HG02759 (cell line): ENCODE measurements around the gene ADD1.
A peak's percentile ranks its signal among the peaks of the same experiment; 100 is the strongest.

ENCODE experiments used
- ATAC-seq: cut with Tn5 transposase; IDR thresholded peaks from one replicate; pipeline ENCODE4 v1.9.1; 2021; ENCODE audit warnings: mild to moderate bottlenecking, moderate library complexity; ENCODE audit not compliant: unreplicated experiment

ADD1 gene

DNA sequence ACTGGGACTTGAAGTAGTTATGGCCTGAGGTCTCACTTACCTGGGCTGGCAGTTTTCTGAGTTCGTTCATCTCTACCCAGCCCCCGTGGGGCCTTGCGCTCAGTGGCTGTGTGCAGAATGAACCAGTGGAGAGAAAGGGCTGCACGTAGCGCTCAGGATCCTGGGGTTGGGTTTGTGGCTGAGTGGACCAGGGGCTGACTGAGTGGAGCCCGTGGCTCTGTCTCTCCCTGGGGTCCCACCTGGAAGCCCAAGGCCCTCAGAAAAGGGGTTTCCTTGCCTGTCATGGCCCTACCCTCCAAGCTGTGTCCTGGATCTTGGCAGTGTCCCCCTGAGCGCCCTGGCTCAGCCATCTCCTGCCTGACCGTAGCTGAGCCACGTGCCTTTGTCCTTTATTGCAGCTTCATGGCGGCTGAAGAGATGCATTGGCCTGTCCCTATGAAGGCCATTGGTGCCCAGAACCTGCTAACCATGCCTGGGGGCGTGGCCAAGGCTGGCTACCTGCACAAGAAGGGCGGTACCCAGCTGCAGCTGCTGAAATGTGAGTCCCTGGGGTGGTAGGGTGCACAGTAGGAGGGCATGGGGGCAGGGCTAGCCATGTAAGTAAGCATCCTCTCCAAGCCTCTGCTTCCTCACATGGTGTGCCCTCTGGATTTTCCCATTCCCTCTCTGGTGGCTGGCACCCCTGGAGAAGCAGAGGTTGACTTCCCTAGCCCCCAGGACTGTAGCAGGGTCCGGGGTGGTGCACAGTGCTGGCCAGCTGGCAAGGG, 23.2 kb upstream of the ADD1 start:
- ATAC-seq, result no peak

DNA sequence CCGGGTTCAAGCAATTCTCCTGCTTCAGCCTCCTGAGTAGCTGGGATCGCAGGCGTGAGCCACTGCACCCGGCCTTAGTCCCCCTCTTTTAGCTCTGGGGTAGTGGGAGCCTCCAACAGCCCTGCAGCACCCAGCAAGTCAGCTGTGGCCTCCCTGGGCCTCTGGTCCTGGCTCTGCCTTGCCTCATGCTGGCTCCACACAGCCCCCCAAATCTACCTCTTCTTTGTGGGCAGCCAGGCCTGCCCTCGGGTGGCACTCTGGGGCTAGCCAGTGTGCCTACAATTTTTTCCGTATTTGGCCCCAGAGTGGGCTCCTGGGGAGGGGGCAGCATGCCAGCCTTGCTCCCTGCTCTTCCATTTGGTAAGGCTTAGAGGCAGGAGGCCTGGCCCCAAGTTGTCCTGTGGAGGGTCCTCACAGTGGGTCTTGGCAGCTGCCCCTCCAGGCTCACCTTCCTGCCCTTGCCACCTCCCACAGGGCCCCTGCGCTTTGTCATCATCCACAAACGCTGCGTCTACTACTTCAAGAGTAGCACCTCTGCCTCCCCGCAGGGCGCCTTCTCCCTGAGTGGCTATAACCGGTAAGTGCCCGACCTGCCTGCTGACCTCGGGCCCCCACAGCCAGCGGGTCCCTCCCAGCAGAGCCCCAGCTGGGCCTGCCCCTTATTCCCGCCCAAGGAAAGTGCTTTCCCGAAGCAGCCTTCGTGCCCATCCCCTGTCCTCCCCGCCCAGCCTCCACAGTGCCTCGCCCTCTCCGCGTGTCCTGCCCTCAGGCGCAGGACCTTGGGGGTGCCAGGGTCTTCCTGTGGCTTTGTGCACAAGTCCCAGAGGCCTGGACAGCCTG, 21.0 kb upstream of the ADD1 start:
- no peak for ATAC-seq

DNA sequence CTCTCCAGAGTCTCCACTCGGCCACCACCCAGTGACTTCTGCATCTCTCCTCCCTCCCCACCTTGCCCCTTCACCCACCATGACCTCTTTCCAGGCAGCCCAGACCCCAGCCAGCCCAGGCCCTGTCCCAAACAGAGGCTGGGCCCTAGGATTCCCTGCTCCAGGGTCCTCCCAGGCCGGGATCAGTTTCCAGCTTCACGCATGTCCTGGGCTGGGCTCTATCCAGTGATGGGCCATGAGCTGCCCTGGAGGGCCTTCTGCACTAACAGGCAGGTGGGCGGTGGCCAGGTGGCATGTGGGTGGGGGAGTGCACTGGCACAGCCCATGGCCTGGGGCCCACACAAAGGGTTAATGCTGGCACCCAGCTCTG, 20.4 kb upstream of the ADD1 start:
- no peak for ATAC-seq

DNA sequence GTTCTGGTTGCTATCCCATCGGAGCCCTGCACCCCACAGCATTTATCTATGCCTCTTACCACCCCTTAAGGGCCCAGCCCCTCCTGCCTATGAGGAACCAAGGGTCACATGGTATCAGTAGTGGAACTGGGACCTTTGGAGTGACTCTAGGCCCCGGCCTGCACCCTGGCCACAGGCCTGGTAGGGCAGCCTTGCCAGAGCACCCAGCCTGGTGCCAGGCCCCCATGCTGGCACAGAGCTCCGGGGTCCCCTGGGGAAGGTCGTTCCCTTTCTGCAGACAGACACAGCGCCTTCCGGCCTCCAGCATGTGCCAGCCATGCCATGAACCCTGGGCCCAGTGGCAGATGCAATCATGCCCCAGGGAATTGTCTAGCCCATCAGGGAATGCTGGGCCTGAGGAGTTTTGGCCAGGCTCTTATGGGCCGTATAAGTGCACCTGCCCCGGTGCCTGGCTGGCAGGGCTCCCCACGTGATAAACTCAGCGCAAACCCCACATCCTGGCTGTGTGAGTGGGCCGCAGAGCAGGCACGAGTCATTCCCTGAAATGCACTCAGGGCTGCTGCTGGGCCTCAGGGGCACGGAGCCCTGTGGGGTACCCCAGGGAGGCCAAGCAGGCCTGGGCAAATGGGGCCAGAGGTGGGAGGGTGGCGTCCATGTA, 19.8 kb upstream of the ADD1 start:
- ATAC-seq, result no peak

DNA sequence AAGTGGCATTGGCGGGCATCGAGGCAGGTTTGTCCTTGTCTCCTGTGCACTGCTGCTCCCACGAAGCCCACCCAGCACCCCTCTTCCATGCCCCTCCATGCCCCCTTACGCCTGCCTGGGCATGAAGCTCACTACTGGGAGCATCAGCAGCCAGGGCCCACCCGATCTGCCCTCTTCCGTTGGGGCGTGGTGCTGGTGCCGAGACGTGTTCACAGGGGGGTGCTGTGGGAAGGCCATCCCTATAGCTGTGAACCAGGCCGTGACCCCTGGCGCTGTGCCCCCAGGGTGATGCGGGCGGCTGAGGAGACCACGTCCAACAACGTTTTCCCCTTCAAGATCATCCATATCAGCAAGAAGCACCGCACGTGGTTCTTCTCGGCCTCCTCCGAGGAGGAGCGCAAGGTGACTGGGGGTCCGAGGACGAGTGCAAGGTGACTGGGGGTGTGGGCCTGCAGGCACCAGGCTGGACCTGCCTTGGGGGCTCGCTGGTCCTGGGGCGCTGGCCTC, 19.3 kb upstream of the ADD1 start:
- no peak for ATAC-seq

DNA sequence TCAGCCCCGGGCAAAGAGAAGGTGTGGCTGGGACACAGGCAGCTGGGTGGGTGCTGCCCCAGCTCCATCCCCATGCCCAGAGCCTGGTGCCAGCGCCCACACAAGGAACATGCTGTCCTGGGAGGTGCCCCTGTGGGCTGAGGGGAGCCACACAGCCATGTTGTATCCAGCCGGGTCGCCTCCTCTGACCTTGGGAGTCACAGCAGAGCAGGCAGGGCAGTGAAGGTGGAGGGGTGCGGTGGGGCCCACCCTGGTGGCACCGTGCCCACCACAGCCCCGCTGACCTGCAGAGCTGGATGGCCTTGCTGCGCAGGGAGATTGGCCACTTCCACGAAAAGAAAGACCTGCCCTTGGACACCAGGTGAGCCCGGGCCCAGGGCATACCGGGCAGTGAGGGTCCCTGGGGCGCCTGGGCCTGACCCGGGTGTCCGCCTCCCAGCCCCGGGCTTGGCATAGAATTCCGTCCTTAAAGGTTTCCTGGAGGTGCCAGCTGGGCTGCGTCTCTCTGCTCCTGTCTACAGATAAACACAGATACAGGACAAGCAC, 18.7 kb upstream of the ADD1 start:
- no peak for ATAC-seq

DNA sequence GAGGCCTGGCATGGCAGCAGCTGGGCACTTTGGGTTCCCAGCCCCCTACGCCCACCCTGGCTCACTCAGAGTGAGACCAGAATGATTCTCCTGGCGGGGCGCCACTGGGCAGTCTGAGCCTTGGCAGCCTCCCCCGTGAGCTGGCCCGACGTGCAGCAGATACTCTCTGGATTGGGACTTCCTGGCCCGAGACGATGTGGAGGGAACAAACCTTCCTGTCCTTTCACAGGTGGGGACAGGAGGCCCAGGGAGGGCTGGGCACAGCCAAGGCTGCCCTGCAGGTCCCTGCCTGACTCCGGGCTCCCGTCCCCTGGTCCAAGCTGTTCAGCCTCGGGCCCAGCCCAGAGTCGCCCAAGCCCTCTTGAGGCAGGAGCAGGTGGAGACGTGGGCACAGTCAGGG, 17.9 kb upstream of the ADD1 start:
- no peak for ATAC-seq

DNA sequence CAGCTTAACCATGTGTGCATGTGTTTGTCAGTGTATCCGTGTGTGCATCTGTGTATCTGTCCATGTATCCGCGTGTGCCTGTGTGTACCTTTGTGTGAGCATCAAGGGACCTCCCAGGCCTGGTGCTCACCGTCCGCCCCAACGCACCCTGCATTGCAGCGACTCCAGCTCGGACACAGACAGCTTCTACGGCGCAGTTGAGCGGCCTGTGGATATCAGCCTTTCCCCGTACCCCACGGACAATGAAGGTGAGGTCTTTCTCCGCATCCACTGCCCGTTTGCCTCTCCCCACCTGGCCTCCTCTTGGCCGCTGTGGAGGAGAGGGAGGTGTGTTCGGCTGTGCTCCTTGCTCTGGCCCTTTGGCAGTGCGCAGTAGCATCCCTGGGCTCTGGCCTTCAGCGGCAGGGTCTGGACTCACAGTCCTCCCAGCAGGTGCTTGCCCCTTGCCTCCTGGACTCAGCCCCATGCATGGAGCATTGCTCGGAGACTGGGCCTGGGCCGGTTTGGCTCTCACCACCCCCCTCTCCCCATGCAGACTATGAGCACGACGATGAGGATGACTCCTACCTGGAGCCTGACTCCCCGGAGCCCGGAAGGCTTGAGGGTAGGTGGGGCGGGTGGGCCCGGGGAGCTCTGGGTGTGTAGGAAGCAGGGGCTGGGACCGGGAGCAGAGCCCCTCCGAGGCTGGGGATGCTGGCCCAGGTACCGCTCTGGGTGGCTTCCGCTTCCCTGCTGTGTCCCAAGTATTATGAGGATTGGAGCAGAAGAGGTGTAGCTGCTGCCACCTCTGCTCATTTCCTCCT, 16.4 kb upstream of the ADD1 start:
- ATAC-seq, result no peak

DNA sequence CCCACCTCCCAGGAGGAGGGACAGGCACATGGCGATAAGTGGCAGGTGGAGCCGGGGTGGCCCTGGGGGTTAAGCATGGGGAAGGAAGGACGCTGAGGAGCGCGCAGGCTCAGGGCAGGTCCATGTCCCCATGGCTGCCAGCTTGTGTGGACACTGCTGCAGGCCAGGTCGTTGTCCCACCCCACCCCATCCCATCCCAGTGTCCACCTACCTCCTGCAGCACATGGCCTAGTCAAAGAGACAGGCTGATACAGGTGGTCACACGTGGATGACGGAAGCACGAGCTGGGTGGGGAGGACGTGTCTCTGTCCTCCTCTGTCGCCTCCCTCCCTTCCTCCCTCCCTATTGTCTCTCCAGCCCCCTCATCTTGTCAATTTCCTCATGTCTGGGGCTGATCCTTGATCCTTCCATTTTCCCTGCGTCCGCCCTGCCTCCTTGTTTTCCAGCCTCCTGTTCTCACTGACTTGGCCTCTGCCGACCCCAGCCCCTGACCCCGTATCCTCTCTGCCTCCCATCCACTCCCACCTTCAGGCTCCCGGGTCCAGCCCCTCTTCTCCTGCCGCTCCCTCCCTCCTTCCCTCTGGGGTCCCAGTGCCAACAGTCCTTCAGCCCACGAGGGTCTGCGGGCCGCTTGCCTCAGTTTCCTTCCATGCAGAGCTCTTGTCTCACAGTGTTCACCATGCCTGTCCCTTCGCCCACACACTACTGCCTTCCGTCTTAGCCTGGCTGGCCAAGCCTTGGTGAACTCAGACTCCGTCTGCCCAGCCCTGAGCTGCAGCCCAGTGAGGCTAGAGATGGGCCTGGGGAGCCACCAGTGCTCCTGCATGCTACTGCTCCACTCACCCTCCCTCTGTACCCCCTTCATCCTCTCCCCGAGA, 15.5 kb upstream of the ADD1 start:
- ATAC-seq, result no peak

DNA sequence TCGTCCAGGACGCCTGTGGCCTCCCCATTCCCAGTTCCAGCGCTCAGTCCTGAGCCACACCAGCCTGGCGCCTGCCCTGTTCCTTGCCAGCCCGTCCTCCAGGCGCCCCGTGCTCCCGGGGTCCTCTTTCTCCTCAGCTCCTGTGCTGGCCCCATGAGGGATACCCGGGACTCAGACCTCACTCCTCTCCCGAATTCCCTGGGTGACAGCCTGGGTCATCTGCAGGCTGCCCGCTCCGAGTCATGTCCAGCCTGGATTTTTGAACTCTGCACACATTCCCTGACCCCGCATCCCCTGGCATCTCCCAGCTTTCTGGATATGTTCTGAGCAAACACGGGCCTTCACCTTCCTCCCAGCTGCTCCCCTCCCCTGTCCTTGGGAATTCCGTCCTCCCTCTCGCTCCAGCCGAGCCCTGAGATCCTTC, 14.9 kb upstream of the ADD1 start:
- ATAC-seq, result no peak

DNA sequence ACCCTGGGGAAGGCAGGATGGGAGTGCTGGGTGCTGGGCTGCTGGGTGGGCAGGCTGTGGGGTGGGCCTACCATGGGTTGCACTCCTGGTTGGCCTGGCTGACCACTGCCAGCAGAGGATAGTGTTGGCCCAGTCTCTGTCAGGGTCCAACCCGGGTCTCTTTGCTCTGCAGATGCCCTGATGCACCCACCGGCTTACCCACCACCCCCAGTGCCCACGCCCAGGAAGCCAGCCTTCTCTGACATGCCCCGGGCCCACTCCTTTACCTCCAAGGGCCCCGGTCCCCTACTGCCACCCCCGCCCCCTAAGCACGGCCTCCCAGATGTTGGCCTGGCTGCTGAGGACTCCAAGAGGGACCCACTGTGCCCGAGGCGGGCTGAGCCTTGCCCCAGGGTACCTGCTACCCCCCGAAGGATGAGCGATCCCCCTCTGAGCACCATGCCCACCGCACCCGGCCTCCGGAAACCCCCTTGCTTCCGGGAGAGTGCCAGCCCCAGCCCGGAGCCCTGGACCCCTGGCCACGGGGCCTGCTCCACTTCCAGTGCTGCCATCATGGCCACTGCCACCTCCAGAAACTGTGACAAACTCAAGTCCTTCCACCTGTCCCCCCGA, 14.2 kb upstream of the ADD1 start:
- ATAC-seq, result no peak

DNA sequence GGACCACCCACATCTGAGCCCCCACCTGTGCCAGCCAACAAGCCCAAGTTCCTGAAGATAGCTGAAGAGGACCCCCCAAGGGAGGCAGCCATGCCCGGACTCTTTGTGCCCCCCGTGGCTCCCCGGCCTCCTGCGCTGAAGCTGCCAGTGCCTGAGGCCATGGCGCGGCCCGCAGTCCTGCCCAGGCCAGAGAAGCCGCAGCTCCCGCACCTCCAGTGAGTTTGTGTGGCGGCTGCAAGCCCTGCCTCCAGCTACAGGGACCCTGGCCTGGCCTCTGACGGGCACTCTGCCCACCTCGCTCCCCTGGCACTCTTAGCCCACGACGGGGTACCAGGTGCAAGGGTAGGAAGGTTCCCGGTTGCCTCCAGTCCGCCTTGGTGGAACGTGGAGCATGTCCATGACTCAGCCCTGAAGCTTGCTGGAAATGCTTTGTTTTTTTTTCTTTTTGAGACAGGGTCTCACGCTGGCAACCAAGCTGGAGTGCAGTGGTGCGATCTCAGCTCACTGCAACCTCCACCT, 13.7 kb upstream of the ADD1 start:
- ATAC-seq, result no peak

DNA sequence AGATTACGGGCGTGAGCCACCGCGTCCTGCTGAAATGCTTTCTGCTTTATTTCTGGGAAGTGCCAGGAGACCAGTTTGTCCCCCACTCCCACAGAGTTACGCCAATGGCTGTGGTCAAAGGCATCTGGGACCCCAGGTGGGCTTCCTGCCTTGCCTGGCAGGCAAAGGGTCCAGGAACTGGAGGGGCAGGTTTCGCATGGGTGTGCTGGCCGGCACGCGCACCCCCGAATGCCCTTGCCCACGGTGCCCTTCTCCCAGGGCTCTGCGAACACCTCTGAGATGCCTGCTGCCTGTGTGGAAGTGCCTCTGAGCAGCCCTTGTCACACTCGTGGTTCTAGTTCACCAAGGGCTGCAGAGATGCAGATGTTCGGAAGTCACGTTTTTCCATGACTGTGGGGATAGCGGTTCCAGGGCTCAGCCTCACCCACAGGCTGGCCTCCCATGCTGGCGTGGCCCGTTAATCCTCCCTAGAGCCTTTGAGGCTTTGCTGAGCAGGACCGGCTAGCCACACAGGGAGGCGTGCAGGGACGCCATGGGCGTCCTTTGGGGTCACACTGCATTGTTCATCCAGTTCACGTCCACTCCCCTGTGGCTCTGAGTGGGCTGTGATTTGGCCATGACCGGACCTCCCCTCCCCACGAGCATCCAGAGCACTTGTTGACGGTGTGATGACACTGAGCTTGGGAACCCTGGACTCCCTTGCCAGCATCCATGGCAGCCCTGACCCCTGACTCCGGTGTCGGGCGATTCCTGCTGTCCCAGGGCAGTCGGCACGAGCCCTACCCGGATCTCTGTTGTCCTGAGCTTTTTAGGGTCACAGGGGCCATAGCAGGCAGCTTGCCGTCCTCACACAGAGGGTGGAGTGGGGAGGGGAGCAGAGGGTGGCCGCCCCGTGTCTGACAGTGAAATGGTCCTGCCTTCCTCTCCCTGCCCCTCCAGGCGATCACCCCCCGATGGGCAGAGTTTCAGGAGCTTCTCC, 12.7 kb upstream of the ADD1 start:
- no peak for ATAC-seq

DNA sequence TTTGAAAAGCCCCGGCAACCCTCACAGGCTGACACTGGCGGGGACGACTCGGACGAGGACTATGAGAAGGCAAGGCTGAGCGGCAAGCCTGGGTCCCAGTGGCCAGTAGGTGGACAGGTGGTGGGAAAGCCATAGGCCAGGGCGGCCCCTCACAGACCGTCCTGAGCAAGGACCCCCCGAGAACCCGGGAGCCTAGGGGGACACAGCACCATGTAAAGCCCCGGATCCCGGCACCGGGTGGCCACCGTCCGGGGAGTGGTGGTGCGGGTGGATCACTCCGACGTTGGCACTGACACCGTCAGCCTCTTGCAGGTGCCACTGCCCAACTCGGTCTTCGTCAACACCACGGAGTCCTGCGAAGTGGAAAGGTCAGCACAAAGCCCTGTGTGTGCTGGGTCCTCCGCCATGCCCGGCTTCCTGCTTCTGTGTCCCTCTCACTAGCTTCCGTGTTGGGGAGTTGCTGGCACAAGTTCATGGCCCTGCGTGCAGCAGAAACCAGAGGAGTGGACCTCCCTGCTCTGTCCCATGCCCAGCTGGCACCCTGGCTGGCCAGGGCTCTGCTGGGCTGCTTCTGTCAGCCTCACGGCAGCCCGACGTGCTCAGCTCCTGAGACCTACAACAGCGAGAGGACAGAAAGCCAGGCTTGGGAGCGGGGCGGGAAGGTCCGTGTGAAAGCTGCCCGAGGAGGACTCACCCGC, 11.9 kb upstream of the ADD1 start:
- ATAC-seq, result no peak

DNA sequence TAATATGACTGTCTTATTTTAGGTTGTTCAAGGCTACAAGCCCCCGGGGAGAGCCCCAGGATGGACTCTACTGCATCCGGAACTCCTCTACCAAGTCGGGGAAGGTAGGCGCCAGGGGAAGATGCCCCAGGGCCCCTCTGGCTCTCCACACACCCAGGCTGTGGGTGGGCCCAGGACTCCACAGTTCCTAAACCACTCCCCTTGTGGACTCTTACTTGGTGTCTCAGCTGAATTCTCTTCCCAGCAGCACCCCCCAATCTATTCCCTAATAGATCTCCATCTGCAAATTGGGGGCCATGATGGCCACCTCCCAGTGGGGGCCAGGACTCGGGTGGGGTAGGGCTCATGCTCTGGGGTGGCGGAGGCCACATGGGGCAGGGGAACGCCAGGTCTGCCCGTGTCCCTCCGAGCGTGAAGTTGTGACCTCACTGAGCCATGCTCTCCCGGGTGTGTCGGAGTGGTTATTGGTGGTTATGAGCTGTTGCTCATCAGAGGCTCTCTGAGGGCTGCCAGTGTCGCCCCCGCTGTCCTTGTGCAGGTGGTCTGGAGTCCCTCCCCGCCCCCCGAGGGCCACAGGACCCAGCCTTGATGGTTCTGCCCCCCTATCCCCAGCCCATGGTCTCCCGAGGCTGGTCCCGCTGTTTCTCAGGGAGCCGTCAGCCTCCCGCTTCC, 11.2 kb upstream of the ADD1 start:
- peak; percentile 74 for ATAC-seq

DNA sequence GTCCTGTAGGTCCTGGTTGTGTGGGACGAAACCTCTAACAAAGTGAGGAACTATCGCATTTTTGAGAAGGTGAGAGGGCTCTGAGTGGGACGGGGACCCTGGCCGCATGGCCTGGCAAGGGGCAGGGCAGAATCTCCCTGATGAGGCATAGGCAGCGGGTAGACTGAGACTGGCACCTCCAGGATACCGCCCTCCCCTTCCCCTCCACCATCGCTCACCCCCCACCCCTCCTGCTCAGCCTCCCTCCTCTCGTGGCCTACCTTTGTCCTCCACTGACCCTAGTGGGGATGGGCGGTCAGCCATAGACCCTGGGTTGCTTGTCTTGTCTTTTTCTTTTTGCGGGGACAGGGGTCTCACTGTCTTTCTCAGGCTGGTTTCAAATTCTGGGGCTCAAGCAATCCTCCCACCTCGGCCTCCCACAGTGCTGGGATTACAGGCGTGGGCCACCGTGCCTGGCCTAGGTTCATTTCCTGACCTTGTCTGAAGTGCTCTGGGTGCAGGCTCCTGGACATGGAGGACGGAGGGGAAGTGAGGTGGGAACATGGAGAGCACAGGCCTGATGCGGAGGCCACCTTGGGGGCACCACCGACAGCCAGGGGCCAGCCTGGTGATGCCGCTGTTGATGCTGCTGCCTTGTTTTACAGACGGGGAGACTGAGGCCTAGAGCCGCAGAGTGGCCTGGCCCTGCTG, 10.5 kb upstream of the ADD1 start:
- no peak for ATAC-seq
